Measurements from ENCODE around the gene TOLLIP. TPM values are rescaled to one million over a fixed set of nuclear protein-coding genes. Genes with fewer than 3 reads are reported as not detected.

TOLLIP gene
- total RNA-seq, 1 donor from 2014 or later, result 65.3 TPM

DNA sequence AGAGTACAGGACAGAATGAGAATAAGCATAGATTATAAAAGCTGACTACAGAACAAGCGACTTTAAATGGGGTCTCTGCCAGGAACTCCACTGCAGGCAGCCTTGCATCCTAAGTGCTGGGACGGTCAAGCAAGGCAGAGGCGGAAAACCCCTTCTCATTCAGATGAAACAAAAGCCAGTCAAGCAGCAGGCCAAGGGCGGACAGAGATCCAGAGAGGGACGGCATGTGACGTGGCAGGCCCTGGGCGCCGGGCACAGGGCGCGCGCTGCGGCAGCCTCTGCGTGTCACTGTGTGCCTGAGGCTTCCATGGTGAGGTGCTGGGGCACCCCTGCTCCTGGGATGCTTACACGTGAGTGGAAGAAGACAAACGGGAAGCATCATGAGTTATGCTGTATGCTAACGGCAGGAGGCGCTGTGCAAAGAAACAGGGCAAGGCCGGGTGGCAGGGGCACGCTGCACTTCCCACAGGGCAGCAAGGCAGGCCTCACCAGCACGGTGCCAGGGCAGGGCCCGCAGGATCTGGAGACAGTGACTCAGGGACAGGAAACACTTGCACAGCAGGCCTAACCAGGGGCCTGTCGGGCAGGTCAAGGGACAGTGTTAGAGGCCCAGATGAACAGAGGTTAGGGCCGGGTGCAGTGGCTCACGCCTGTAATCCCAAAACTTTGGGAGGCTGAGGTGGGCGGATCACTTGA is 6.2 kb downstream of the TOLLIP start:
- Mint-ChIP-seq H3K4me3 (ENCODE audit: unreplicated experiment) (peak overlapping the region; percentile 59), H3K36me3 (ENCODE audit: low read depth, unreplicated experiment) (no peaks in the 10 kb centered on the region), H3K9me3 (ENCODE audit: unreplicated experiment) (no peaks in the 10 kb centered on the region), H3K4me1 (ENCODE audit: unreplicated experiment) (peaks cover 66% of the 10 kb centered on the region), H3K27ac (ENCODE audit: unreplicated experiment) (peak overlapping the region; percentile 82), H3K27me3 (ENCODE audit: unreplicated experiment) (peaks cover 7% of the 10 kb centered on the region)
- TF ChIP-seq, protein P1, sequence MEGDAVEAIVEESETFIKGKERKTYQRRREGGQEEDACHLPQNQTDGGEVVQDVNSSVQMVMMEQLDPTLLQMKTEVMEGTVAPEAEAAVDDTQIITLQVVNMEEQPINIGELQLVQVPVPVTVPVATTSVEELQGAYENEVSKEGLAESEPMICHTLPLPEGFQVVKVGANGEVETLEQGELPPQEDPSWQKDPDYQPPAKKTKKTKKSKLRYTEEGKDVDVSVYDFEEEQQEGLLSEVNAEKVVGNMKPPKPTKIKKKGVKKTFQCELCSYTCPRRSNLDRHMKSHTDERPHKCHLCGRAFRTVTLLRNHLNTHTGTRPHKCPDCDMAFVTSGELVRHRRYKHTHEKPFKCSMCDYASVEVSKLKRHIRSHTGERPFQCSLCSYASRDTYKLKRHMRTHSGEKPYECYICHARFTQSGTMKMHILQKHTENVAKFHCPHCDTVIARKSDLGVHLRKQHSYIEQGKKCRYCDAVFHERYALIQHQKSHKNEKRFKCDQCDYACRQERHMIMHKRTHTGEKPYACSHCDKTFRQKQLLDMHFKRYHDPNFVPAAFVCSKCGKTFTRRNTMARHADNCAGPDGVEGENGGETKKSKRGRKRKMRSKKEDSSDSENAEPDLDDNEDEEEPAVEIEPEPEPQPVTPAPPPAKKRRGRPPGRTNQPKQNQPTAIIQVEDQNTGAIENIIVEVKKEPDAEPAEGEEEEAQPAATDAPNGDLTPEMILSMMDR (IDR thresholded peaks at IDR 0.05; ENCODE audit: unreplicated experiment), result peak; percentile 57
- peak; percentile 45 for DNase-seq (ENCODE audit: low spot score)

DNA sequence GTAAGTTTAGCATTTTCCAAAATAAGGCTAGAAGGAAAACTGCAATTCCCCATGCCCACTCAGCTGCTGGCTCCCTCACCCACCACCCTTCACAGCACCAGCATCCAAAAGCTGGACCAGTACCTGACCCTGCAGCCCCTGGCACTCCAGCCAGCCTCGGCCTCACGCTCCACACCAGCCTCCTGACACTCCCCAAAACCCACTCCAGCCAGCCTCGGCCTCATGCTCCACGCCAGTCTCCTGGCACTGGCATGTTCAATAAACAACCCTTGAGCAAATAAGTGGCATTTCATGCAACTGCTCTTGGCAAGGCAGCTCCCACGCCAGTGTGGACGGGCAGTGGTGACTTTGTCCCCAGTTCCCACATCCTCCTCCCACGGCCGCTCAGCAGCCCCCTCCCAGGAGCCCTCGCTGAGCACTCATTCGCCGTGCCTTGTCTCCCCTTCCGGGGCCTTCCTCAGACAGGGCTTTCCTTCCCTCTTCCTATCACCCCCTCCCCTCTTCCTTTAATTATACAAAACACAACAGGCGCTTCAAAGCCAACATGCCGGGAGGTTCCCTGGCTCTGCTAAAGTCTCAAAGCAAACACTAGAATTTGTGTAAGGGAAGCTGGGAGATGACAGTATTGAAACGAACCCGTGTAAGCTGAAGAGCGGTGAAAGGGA is 6.8 kb downstream of the TOLLIP start:
- peak overlapping the region; percentile 82 for H3K27ac Mint-ChIP-seq (ENCODE audit: unreplicated experiment)
- H3K4me1 Mint-ChIP-seq (ENCODE audit: unreplicated experiment), result peaks cover 69% of the 10 kb centered on the region
- TF ChIP-seq, protein P1 (IDR thresholded peaks at IDR 0.05; ENCODE audit: unreplicated experiment), result no peak
- H3K4me3 Mint-ChIP-seq (ENCODE audit: unreplicated experiment), result peak overlapping the region; percentile 59
- H3K9me3 Mint-ChIP-seq (ENCODE audit: unreplicated experiment), result no peaks in the 10 kb centered on the region
- DNase-seq (ENCODE audit: low spot score), result no peak
- H3K36me3 Mint-ChIP-seq (ENCODE audit: low read depth, unreplicated experiment), result no peaks in the 10 kb centered on the region
- H3K27me3 Mint-ChIP-seq (ENCODE audit: unreplicated experiment), result peaks cover 7% of the 10 kb centered on the region

DNA sequence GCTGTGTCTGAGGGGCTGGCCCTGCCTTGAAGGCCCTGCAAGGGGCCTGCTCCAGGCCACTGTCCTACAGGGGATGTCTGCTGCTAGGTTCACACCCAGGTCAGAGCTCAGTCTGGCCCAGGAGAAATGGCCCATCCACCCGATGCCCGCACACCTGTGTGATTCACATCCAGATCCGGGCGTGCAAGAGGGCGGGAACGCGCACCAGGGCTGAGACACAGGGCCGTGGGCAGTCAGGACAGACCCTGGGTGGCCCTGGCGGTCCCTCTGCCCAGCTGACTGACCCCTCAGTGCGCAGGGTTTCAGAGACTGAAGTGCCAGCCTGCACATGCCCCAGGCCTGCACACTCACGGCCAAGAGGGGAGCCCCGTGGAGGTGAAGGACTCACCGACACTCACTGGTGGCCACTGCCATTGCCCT is 7.4 kb downstream of the TOLLIP start:
- Mint-ChIP-seq H3K36me3 (ENCODE audit: low read depth, unreplicated experiment) (no peaks in the 10 kb centered on the region), H3K4me3 (ENCODE audit: unreplicated experiment) (no peak overlapping the region), H3K27ac (ENCODE audit: unreplicated experiment) (no peak overlapping the region), H3K4me1 (ENCODE audit: unreplicated experiment) (peaks cover 70% of the 10 kb centered on the region), H3K9me3 (ENCODE audit: unreplicated experiment) (no peaks in the 10 kb centered on the region), H3K27me3 (ENCODE audit: unreplicated experiment) (peaks cover 7% of the 10 kb centered on the region)
- TF ChIP-seq, protein P1 (IDR thresholded peaks at IDR 0.05; ENCODE audit: unreplicated experiment), result no peak
- no peak for DNase-seq (ENCODE audit: low spot score)

DNA sequence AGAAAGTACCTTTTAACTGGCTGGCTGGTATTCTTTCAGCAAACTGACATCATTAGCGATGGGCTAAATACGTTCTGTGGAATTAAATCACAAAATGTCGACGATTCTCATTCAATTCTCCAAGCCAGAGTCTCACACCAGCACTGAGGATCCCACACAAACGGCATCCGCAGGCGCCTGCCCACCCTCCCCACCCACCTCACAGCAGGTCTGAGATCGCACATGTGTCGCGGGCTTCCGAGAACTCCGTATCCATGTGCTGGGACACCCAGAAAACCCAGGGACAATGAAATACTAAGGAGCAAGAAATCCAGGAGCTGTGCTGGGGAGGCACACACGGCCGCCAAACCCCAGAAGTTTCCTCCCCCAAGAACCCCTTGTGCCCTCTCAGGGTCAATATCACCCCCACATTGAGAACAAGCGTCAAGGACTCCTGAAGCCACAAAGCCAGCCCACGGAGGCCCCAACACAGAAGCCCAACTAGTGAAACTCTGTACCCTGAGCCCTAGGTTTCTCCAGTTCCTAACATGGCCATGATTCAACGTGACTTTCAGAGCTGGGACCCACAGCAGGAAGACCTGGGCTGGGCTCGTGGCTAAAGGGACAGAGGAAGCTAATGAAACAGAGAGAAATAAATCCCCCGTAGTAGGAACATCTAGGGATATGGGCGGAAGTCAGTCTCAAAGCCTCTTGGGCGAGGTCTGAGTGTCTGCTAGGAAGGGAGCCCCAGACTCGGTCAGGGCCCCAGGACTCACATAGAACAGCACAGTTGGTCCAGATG is 8.0 kb downstream of the TOLLIP start:
- peak overlapping the region; percentile 42 for H3K27ac Mint-ChIP-seq (ENCODE audit: unreplicated experiment)
- H3K27me3 Mint-ChIP-seq (ENCODE audit: unreplicated experiment), result peaks cover 7% of the 10 kb centered on the region
- peaks cover 67% of the 10 kb centered on the region for H3K4me1 Mint-ChIP-seq (ENCODE audit: unreplicated experiment)
- TF ChIP-seq, protein P1 (IDR thresholded peaks at IDR 0.05; ENCODE audit: unreplicated experiment), result no peak
- H3K9me3 Mint-ChIP-seq (ENCODE audit: unreplicated experiment), result no peaks in the 10 kb centered on the region
- no peak for DNase-seq (ENCODE audit: low spot score)
- no peaks in the 10 kb centered on the region for H3K36me3 Mint-ChIP-seq (ENCODE audit: low read depth, unreplicated experiment)
- H3K4me3 Mint-ChIP-seq (ENCODE audit: unreplicated experiment), result no peak overlapping the region
